ENCODE results near the gene DACH1.

DNA sequence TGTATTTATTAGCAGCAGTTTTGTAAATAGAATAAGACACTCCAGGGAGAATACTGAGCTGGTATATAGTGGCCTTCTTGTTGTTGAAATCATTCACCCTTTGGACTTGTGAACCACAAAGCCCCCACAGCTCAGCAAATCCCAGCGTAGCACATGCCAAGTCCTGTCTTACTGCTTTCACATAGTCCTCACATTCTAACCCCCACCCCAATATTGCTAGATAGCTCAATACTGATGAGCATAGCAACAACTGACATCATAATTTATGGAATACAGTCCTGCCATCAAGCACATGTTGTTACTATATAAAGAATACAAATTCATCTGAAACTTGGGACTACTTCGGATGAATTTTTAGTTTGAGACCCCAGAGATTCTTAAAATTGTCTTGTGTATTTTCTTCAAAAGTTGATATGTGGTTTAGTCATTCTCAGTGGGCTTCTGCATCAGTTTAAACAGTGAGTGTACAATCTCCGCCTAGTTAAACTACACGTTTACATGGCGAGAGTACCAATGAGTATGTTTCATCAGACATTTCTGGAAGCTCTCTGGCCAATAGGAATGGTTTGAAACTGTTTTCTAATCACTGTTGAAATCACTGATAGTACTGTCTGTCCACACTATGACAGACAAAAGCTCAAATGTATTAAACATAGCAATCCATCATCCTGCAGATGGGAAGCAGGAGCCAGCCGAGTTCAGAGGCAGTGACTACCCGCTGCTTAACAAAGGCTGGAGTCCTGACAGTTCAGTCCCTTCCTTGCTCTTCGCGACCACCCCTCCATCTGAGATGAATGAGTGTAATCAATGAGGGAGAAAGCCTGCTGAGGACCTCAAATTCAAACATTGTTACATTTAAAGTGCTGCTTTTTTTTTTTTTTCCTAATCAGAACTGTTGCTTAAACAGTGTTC is 15.2 kb downstream of the DACH1 start:
- TF ChIP-seq CTCF (IDR thresholded peaks at IDR 0.05 in 2 of 3, conservative IDR thresholded peaks at IDR 0.05 in 1 of 3; ENCODE audit: insufficient read depth in 2 of 3, low read depth in 1 of 3, low read length in 3 of 3) (no peak), TCF3 (CRISPR knock-in tag; IDR thresholded peaks at IDR 0.05) (no peak), PHF8 (IDR thresholded peaks at IDR 0.05; ENCODE audit: borderline replicate concordance, low read length) (no peak), KLF13 (tag; IDR thresholded peaks at IDR 0.05; ENCODE audit: borderline replicate concordance, low read depth) (no peak), ELF1 (tag; IDR thresholded peaks at IDR 0.05) (no peak), NBN (IDR thresholded peaks at IDR 0.05; ENCODE audit: low read depth) (no peak), RFX5 (IDR thresholded peaks at IDR 0.05; ENCODE audit: low read depth, low read length) (no peak), KLF1 (tag; IDR thresholded peaks at IDR 0.05) (no peak), REST (IDR thresholded peaks at IDR 0.05; ENCODE audit: borderline replicate concordance) (no peak), REST (CRISPR knock-in tag; IDR thresholded peaks at IDR 0.05; ENCODE audit: low read depth) (no peak), MYC (IDR thresholded peaks at IDR 0.05; ENCODE audit: low read depth, low read length) (no peak), MYC (CRISPR knock-in tag; IDR thresholded peaks at IDR 0.05; ENCODE audit: borderline replicate concordance, low read depth) (no peak)
- TF ChIP-seq, protein P1, sequence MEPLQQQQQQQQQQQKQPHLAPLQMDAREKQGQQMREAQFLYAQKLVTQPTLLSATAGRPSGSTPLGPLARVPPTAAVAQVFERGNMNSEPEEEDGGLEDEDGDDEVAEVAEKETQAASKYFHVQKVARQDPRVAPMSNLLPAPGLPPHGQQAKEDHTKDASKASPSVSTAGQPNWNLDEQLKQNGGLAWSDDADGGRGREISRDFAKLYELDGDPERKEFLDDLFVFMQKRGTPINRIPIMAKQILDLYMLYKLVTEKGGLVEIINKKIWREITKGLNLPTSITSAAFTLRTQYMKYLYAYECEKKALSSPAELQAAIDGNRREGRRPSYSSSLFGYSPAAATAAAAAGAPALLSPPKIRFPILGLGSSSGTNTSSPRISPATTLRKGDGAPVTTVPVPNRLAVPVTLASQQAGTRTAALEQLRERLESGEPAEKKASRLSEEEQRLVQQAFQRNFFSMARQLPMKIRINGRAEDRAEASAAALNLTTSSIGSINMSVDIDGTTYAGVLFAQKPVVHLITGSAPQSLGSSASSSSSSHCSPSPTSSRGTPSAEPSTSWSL (CRISPR knock-in tag; IDR thresholded peaks at IDR 0.05; ENCODE audit: borderline replicate concordance), result no peak
- TF ChIP-seq, protein P2, sequence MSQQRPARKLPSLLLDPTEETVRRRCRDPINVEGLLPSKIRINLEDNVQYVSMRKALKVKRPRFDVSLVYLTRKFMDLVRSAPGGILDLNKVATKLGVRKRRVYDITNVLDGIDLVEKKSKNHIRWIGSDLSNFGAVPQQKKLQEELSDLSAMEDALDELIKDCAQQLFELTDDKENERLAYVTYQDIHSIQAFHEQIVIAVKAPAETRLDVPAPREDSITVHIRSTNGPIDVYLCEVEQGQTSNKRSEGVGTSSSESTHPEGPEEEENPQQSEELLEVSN (IDR thresholded peaks at IDR 0.05; ENCODE audit: borderline replicate concordance in 1 of 2, extremely low read depth in 1 of 2, insufficient read depth in 1 of 2, insufficient read length in 1 of 2, low read depth in 1 of 2, low read length in 1 of 2, poor library complexity in 1 of 2, severe bottlenecking in 1 of 2), result no peak

All from K562 (cell line).